ENCODE measurements around the gene ARHGAP31.
A peak's percentile ranks its signal among the peaks of the same experiment; 100 is the strongest.

Gene ARHGAP31

GRCh38 chr3:119443179-119443578 is 149.0 kb downstream of the ARHGAP31 start:
- DNase-seq (ENCODE audit: low read depth) = no peak

- no peak for DNase-seq (ENCODE audit: low read depth)
Observed at GRCh38 chr3:119444590-119444989, 150.4 kb downstream of the ARHGAP31 start.

- no peak for DNase-seq (ENCODE audit: low read depth)
Observed at GRCh38 chr3:119453822-119454221, 159.6 kb downstream of the ARHGAP31 start.

GRCh38 chr3:119456469-119456868 is 162.3 kb downstream of the ARHGAP31 start:
- no peak for DNase-seq (ENCODE audit: low read depth)

- no peak for DNase-seq (ENCODE audit: low read depth)
Observed at GRCh38 chr3:119457246-119457645, 163.1 kb downstream of the ARHGAP31 start.

- peak; percentile 99 for DNase-seq (ENCODE audit: low read depth)
Observed at GRCh38 chr3:119463171-119464169, 169.3 kb downstream of the ARHGAP31 start, which contains the start of gene TMEM39A. Gene TMEM39A, minus strand, starts transcription at chr3:119463615. Its CDS starts 1,541 bp downstream, at chr3:119462074.

GRCh38 chr3:119468041-119468440 is 173.9 kb downstream of the ARHGAP31 start:
- no peak for DNase-seq (ENCODE audit: low read depth)

- DNase-seq (ENCODE audit: low read depth) = peak; percentile 56
Observed at GRCh38 chr3:119469418-119470189, 175.4 kb downstream of the ARHGAP31 start.

Data from ELR (cell line).